Breast epithelium (tissue), 3 donors: ENCODE measurements around the gene CEP55.

ENCODE experiments used
- CTCF ChIP-seq, 3 donors: fragments of 450-650 bp; IDR thresholded peaks; one replicate each; pipeline ENCODE4 v1.5.1; 2016 to 2017; ENCODE audit warnings: antibody characterized with exemption in 3 of 3, mild to moderate bottlenecking in 3 of 3, moderate library complexity in 3 of 3
- POLR2A ChIP-seq: fragments of 450-650 bp; IDR thresholded peaks from one replicate; pipeline ENCODE4 v1.6.1; 2016; ENCODE audit warnings: antibody characterized with exemption, mild to moderate bottlenecking, moderate library complexity

DNA sequence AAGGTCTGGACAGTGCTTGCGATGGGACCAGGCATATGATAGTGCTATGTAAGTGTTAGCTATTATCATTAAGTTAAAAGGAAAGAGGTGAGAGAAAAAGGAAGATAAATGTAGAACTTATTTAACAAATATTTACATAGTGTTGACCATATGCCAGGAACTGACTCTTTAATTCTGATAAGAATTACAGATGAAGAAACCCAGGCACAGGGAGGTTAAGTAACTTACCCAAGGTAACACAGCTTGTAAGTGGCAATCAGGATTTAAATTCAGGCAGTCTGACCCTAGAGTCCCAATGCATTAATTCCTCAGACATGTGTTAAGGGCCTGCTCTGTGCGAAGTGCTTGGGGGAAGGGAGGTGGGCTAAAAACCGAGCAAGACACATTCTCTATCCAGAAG, 81.2 kb downstream of the CEP55 start:
- no peak for TF ChIP-seq CTCF (IDR thresholded peaks at IDR 0.05)
- no peak for TF ChIP-seq POLR2A
